ENCODE measurements around the gene ZC3HAV1L. TPM values are rescaled to one million over a fixed set of nuclear protein-coding genes. Genes with fewer than 3 reads are reported as not detected.

ZC3HAV1L gene
- total RNA-seq, 1 experiment from 2014 or later: 11.8 TPM

DNA sequence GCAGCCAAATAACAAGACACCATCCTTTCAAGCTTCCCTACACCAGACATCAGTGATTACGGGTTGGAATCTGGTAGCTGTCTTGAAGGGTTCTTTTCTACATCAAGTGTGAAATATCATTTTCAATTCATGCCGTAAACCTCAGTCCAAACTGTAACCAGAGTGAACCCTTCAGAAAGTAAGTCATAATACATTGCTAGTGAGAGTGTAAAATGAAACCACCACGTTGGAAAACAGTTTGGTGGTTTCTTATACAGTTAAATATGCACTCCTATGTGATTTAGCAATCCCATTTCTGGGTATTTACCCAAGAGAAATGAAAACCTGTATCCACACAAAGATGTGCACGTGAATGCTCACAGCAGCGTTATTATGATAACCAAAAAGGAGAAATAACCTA, 25.6 kb upstream of the ZC3HAV1L start:
- Histone ChIP-seq H2AFZ (ENCODE audit: low read depth, low read length, poor library complexity, severe bottlenecking) (no peak overlapping the region), H3K36me3 (ENCODE audit: control insufficient read depth in 1 of 2, insufficient read depth in 2 of 2, low read length in 2 of 2) (peaks cover 19 to 21% of the 10 kb centered on the region in 2 experiments; a peak in 2 of 4 replicates), H3K4me3 (replicated peaks in 1 of 2; ENCODE audit: low read depth in 1 of 2, low read length in 2 of 2) (no peak overlapping the region), H3K4me1 (ENCODE audit: control insufficient read depth in 1 of 2, insufficient read depth in 2 of 2, low read length in 2 of 2) (no peaks in the 10 kb centered on the region), H3K27ac (ENCODE audit: low read depth, low read length) (no peak overlapping the region), H3K27me3 (ENCODE audit: insufficient read depth, low read length) (no peaks in the 10 kb centered on the region), H3K79me2 (ENCODE audit: insufficient read depth, low read length) (no peaks in the 10 kb centered on the region), H3K9ac (ENCODE audit: low read length) (no peak overlapping the region), H3K9me2 (ENCODE audit: insufficient read depth) (no peaks in the 10 kb centered on the region), H3K4me2 (ENCODE audit: low read length) (no peak overlapping the region), H3K9me3 (ENCODE audit: control insufficient read depth in 1 of 2, insufficient read depth in 1 of 2, low read depth in 1 of 2, low read length in 2 of 2) (no peaks in the 10 kb centered on the region), H4K20me1 (ENCODE audit: insufficient read depth) (no peaks in the 10 kb centered on the region)
- no peak for ATAC-seq
- POLR2A ChIA-PET: no interaction called here
- BruUV-seq (replicated peaks): no TSS peak
- intact Hi-C loops (cut with micrococcal nuclease): no loop called here
- no peak for DNase-seq (ENCODE audit: low read depth, low spot score)
- CTCF ChIA-PET: interaction anchor here (0.9 kb wide), 1 partner anchor 44 kb away, joined by 3 read pairs; no protein-coding TSS in a partner anchor
- RAD21 ChIA-PET (ENCODE audit: low non-redundant PET in 1 of 2, low total read pairs in 2 of 2, uncharacterized antibody in 2 of 2, unreplicated experiment in 2 of 2): no interaction called here
- TF ChIP-seq SP1 (IDR thresholded peaks at IDR 0.05; ENCODE audit: low read depth): no peak
- TF ChIP-seq, protein P1, sequence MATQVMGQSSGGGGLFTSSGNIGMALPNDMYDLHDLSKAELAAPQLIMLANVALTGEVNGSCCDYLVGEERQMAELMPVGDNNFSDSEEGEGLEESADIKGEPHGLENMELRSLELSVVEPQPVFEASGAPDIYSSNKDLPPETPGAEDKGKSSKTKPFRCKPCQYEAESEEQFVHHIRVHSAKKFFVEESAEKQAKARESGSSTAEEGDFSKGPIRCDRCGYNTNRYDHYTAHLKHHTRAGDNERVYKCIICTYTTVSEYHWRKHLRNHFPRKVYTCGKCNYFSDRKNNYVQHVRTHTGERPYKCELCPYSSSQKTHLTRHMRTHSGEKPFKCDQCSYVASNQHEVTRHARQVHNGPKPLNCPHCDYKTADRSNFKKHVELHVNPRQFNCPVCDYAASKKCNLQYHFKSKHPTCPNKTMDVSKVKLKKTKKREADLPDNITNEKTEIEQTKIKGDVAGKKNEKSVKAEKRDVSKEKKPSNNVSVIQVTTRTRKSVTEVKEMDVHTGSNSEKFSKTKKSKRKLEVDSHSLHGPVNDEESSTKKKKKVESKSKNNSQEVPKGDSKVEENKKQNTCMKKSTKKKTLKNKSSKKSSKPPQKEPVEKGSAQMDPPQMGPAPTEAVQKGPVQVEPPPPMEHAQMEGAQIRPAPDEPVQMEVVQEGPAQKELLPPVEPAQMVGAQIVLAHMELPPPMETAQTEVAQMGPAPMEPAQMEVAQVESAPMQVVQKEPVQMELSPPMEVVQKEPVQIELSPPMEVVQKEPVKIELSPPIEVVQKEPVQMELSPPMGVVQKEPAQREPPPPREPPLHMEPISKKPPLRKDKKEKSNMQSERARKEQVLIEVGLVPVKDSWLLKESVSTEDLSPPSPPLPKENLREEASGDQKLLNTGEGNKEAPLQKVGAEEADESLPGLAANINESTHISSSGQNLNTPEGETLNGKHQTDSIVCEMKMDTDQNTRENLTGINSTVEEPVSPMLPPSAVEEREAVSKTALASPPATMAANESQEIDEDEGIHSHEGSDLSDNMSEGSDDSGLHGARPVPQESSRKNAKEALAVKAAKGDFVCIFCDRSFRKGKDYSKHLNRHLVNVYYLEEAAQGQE (IDR thresholded peaks at IDR 0.05; ENCODE audit: low read depth): no peak
- TF ChIP-seq, protein P2, sequence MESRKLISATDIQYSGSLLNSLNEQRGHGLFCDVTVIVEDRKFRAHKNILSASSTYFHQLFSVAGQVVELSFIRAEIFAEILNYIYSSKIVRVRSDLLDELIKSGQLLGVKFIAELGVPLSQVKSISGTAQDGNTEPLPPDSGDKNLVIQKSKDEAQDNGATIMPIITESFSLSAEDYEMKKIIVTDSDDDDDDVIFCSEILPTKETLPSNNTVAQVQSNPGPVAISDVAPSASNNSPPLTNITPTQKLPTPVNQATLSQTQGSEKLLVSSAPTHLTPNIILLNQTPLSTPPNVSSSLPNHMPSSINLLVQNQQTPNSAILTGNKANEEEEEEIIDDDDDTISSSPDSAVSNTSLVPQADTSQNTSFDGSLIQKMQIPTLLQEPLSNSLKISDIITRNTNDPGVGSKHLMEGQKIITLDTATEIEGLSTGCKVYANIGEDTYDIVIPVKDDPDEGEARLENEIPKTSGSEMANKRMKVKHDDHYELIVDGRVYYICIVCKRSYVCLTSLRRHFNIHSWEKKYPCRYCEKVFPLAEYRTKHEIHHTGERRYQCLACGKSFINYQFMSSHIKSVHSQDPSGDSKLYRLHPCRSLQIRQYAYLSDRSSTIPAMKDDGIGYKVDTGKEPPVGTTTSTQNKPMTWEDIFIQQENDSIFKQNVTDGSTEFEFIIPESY (IDR thresholded peaks at IDR 0.05; ENCODE audit: extremely low read depth, insufficient replicate concordance, low read length): no peak
- TF ChIP-seq SRF (IDR thresholded peaks at IDR 0.05; ENCODE audit: low read depth): no peak
- TF ChIP-seq, protein P3, sequence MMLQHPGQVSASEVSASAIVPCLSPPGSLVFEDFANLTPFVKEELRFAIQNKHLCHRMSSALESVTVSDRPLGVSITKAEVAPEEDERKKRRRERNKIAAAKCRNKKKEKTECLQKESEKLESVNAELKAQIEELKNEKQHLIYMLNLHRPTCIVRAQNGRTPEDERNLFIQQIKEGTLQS (IDR thresholded peaks at IDR 0.05): no peak
- TF ChIP-seq JUND (IDR thresholded peaks at IDR 0.05): no peak
- TF ChIP-seq EGR1 (IDR thresholded peaks at IDR 0.05; ENCODE audit: low read depth): no peak
- no peak for TF ChIP-seq EZH2 (IDR thresholded peaks at IDR 0.05)
- no peak for TF ChIP-seq ZFX (IDR thresholded peaks at IDR 0.05)
- TF ChIP-seq POLR2AphosphoS5 (IDR thresholded peaks at IDR 0.05; ENCODE audit: low read depth, low read length): no peak
- TF ChIP-seq TCF7L2 (IDR thresholded peaks at IDR 0.05; ENCODE audit: borderline replicate concordance, extremely low read depth, insufficient read depth, insufficient read length): no peak
